Measurements from ENCODE around the gene NOL4L. TPM values are rescaled to one million over a fixed set of nuclear protein-coding genes. Genes with fewer than 3 reads are reported as not detected.
A peak's percentile ranks its signal among the peaks of the same experiment; 100 is the strongest.

NOL4L gene, protein sequence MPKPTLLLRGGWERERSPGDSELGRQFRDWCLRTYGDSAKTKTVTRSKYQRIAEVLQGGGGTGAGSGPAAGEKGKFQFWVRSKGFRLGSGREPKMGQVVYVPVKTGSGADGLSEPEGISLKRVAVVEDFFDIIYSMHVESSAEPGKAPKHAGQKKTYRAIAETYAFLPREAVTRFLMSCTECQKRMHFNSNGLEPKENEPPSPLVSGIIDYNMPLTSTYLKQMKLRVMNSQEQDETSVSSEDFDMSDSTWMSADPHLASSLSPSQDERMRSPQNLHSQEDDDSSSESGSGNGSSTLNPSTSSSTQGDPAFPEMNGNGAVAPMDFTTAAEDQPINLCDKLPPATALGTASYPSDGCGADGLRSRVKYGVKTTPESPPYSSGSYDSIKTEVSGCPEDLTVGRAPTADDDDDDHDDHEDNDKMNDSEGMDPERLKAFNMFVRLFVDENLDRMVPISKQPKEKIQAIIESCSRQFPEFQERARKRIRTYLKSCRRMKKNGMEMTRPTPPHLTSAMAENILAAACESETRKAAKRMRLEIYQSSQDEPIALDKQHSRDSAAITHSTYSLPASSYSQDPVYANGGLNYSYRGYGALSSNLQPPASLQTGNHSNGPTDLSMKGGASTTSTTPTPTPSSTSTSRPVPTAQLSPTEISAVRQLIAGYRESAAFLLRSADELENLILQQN
- total RNA-seq: 12.2 TPM

DNA sequence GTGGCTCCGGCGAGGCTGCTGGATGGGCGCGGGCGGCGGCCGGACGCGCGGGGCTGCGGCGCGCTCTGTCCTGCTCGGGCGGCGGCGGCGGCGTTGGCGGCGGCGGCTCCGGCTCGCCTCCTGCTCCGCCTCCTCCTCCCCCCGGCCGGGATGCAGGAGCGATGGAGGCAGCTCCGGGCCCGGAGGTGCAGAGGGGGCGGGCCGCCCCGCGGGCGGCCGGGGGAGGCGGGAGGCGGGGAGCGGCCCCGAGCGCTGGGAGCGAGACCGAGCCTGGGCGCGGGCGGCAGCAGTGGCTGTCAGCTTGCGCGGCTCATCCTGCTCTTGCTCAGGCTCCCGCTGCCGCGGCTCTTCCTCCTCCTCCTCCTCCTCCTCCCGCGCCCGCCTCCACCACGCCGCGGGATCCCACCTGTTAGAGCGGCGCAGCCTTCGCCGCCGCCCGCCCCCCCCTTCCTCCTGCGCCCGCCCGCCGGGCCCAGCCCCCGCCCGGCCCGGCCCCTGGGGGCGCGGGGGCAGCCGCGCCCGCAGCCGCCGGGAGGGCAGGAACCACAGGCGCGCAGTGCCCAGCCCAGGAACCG lies at the start of gene NOL4L:
Gene NOL4L, minus strand, starts transcription at position 323 of the 575 bp plus-strand sequence. CDS start 443 bp downstream, outside the sequence.
- DNase-seq: peak; percentile 38

DNA sequence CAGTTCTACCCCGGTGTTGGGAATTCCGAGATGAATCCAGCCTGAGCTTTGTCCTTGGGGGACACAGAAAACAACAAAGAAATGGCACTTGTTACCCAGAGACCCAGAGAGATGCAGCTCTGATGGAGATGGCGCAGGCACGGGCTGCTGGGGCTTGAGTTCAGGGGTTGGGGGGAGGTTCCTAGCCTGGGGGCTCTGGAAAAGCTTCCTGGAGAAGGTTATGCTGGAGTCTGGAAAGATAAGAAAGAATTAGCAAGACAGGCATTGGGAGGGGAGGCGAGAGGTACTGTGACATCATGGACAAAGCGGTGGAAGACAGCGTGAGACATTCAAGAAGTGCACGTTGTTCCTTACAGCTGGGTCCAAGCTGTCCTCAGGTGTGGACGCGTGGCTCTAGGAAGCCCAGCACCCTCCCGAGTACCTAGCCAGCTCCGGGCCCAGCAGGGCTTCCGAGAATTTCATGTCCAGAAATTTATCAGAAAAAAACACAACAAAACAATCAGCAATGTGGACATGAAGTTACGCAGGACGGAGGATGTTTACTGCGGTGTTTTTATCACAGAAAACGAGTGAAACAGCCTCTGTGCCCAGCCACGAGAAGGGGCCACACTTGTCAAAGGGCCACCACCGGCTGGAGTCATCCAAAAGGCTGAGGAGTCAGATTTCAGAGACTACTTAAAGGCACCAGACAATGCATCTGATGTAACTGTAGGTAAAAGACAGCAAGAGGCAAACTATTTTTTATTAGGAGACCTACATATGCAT lies 49.1 kb upstream of the NOL4L start:
- DNase-seq: no peak

DNA sequence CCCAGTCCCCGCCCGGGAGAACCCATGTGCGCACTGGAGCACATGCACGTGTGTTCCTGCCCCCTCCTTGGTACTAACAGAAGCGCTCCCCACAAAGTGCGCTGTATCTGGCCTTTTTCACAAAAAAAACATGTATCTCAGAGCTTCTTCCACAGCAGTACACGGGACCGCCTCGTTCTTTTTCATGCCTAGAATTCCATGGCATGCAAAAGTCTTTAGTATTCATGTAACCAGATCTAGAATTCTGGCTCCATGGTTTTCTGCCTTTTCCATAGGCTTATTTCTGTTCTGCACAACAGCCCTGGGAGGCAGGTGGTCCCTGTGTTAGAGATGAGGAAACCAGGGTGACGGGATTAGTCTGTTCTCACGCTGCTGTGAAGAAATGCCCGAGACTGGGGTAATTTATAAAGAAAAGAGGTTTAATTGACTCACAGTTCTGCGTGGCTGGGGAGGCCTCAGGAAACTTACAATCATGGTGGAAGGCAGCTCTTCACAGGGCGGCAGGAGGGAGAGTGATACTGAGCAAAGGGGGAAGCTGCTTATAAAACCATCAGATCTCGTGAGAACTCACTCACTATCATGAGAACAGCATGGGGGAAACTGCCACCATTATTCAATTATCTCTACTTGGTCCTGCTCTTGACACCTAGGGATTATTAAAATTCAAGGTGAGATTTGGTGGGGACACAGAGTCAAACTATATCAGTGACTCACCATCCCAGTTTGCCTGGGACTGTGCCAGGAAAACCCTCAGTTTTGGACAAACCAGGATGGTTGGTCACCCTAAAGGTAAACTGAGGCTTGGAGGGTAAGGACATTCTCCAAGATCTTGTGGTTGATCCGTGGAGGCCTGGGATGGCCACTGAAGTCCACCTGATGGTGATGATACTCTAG lies 47.6 kb upstream of the NOL4L start:
- DNase-seq: no peak

DNA sequence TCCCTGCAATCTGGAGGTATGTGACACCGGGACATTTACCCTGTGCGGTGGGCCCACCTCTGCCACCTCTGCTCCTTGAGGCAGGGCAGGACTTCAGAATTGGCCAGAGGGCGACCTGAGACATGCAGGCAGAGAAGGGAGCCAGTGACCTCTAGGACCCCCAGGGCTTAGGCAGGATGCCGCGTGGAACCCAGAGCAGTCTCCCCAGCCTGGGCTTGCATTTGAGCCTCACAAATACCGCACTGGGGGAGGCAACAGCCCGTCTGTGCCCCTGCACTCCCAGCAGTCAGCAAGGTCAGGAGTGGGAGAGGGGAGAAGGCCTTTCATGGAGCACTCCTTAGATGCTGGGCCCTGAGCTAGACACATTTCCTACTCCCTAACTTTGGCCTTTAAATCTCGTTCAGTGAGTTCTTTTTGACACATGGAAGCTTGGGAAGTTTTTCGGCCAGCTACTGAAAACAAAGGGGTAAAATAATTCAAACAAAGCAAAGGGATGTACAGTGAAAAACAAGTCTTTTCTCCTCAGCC lies 46.9 kb upstream of the NOL4L start:
- DNase-seq: no peak

DNA sequence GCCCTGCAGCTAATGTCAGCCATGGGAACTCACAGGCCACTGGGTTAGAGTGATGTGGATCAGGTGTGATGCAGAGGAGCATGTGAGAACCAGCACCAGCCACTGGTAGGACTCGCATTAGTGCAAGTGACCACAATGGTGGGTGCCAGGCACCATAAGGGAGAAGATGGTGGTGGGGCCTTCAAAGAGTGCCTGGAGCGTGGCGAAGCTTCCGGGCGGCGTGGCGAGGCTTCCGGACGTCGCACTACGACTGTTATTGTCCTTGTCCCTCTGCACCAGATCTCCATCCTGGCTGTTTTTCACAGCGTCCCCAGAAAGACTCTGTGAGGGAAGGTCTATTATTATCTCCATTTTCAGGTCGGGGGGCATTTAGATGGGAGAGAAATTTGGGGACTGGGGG lies 44.7 kb upstream of the NOL4L start:
- DNase-seq: no peak

DNA sequence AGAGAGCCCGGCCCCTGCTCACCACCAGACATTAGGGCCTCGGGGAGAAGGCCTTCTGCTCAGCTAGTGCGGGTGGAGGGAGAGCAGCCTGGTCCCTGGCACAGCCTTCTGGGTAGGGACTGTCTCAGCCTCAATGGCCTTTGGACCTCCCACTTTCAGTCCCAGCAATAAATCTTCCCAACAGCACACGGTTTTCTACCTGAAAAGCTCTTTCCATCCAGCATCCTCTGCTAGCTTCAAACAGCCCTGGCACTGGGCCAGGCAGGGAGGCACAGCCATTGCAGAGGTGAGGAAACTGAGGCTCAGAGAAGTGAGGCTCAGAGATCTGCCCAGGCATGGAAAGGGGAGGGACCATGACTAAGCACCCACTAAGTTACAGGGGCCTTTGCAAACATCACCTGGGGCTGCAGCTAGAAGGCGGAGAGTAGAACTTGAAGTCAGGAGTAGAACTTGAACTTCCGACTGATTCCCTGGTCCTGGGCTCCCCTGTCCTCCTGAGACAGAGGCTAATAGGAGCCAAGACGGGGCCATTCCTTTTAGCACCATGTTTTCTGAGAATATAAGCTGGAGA lies 43.9 kb upstream of the NOL4L start:
- no peak for DNase-seq

DNA sequence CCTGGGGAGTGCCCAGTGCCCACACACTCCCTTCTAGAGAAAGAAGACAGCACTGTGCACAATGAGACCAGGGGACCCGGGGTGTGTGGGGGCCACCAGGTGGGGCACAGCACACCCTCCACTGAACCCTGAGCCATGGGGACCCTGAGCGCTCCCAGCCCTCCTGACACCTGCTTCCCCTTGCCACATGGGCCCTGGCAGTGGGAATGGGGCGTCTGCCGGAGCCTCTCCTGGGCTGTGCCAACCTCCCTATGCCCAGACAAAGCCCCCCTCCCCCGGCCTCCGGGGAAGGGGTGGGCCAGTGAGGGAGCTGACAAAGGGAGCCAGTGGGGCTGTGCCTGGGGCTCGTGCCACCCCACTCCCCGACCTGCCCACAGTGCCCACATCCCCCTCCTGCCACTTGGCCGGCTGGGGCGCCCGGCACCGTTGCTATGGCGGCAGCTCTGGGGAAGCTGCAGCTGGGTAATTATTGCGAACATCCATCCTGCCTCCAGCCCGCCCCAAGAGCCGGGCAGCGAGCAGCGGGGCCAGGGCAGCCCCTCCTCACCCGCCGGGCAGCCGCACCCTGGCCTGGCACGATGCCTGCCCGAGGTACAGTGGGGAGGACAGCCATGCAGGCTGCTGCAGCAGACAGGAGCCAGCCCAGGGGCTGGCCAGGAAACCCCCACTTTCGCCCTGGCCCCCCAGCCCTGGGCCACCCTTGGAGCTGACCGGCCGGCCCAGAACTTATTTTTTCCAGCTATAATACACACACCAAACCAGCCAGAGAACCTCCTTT lies 41.9 kb upstream of the NOL4L start:
- DNase-seq: peak; percentile 49

DNA sequence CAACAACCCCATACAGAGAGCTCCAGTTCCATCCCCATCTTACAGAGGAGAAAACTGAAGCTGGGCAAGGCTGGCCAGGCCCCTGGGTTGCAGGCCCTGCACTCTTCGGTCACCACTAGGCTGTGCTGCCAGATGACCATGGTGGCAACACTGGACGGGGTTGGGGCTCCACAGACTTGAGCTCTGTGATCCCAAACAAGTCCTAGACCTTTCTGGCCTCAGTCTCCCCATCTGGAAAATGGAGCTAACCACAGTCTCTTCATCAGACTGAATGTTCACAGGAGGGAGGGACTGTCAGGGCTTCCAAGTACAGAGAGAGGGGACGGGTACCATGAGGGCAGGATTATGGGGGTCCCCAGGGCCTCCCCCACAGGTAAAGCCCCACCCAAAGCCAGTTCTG lies 41.3 kb upstream of the NOL4L start:
- no peak for DNase-seq

DNA sequence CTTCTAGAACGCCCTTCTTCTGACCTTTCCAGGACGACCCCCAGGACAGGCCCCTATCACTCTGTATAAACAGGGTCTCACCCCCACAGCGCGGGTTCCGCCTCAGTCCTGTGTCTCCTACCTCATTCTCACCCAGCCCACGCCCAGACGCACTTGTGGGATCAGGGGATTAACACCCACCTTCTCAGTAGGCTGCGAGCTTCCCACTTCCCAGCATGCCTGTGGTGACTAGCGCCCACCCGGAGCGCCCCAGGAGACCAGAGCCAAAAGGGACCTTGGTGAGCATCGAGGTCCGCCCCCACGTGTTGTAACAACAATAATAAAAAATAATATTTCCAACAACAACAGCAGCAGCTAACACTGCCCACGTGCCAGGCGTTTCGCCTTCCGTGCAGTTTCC lies 40.9 kb upstream of the NOL4L start:
- DNase-seq: no peak

DNA sequence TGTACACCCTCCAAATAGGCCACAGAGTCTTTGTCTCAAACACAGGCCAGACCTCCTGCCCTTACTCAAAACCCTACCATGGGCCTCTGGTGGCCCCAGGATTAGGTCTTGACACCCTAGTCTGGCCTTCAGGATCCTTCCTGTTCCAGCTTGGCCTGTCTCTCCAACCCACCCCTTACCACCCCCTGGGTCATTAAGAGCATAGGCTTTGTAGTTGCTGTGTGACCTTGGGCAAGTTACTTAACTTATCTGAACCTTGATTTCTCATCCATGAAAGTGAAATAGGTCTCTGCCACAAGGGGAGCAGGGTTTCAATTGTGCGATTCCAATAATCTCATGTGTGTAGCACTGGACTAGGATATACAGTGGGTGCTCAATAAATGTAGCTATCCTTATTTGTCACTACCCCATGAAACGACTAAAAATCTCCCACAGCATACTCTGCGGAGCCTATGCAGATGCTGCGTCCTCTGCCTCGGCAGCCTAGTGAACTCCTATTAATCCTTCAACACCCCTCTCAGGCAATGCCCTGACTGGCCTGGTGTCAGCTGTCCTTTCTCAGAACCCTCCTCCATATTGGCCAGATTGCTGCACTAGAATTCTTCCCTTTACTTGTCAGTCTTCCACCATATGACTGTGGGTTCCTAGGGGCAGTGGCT lies 39.7 kb upstream of the NOL4L start:
- no peak for DNase-seq

DNA sequence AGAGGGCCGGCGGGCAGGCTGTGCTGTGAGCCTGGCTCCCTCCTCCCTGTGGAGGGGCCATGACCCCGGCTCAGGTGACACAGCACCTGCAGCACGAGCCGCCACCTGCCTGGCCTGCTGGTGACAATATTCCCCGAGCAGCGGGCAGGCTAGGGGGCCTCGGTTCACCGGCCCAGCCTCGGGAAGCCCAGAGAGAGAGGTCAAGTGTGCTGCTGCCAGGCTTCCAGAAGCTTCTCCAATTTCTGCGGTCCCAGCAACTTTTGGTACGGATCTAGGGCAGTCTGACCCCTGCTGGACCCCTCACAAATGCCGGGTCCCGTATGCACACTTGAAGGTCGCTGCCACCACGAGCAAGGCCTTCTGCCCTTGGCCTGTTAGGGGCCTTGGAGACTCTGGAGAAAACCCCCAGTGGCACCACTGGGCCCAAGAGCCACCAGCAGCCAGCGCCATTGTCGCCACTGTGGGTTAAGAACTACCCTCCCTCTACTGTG lies 38.6 kb upstream of the NOL4L start:
- DNase-seq: no peak

DNA sequence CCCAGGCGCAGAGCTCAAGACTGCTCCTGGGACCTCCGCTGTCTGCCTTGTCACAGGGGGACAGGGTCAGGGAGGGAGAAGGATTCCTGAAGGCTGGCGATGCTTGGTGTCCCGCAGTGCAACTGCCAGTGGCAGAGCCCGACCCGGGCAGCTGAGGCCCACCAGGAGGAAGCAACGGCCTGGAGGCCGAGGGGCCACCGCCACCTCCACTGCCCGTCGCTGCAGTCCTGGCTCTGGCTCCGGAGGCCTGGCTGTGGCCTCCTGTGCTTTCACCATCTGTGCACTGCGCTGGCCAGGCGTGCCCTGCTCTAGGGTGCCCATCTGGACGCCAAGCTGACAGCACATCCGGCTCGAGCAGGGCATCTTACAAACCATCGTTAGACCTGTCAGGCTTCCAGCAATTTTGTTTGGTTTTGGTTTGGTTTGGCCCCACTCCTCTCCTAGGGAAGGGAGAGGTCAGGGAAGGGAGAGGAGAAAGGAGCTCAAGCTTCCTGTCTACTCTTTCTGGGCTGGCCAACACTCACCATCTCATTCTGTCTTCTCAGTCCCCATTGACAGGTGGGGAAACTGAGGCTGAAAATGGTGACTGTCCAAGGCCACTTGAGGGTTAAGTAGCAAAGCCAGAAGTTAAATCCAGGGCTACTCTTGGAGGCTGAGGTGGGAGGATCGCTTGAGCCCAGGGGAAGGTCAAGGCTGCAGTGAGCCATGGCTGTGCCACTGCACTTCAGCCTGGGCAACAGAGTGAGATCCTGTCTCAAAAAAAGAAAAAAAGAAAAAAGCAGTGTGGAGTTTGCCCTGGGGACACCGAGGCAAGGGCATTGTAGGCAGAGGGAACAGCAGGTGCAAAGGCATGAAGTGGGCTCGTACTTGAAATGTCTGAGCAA lies 37.7 kb upstream of the NOL4L start:
- no peak for DNase-seq

DNA sequence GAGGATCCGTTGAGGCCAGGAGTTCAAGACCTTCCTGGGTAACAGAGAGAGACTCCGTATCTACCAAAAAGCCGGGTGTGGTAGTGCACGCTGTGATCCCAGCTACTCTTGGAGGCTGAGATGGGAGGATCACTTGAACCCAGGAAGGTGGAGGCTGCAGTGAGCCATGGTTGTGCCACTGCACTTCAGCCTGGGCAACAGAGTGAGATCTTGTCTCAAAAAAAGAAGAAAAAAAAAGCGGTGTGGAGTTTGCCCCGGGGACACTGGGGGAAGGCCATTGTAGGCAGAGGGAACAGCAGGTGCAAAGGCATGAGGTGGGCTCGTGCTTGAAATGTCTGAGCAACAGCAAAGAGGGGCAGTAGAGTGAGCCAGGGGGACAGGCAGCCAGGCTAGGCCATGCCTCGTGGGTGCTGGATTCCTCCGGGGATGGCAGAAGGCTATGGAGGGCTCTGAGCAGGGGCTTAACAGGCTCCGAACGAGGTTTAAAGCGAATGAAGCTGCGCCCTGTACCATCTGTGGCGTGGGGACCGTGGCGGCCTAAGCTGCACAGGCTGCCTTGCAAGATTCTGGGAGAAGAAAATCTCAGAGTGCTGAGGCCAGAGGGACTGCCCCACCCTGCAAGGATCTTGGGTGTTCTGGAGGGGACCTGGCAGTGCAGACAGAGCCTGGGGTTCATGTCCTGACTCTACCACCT lies 36.9 kb upstream of the NOL4L start:
- no peak for DNase-seq

DNA sequence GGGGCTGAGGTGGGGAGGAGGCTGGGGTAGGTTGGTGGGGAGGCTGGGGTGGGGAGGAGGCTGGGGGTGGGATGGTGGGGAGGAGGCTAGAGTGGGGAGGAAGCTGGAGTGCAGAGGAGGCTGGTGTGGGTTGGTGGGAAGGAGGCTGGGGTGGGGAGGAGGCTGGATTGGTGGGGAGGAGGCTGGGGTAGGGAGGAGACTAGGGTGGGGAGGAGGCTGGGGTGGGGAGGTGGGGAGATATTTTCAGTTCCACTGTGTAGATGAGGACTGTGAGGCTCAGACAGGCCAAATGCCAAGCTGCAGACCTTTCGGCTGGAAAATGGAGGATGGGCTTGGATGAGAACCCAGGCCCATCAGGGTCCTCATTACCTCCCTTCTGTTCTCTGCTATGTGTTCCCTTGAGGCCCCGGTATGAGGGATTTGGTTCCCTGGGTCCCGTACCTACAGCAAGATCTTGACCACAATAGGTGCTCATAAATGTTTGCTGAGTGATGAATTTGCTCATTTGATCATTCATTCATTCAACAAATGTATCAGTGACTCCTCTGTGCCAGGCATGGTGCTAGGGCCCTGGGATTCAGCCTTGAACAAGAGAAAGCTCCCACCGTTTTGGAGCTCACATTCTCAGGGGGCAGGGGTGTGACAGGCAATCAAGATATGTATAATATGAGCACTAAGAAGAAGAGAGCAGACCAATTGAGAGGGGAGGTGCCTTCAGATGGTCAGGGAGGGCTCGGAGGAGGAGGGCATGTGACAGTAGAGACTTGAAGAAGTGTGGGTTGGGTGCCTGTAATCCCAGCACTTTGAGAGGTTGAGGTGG lies 36.1 kb upstream of the NOL4L start:
- no peak for DNase-seq

DNA sequence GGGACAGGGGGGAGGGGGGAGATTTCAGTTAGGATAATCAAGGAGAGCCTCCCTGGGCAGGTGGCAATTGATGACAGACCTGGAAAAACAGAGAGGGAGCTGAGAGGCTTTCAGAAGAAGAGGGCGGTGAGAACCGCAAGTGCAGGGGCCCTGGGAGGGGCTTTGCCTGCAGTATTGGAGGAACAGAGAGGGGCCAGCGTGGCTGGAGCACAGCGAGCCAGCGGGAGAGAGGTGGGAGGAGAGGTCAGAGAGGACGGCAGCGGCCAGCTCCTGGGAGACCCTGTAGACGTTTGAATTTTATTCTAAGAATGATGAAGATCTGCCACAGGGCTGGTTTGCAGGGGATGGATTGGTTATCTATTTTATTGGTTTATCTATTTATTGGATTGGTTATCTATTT lies 34.5 kb upstream of the NOL4L start:
- no peak for DNase-seq

DNA sequence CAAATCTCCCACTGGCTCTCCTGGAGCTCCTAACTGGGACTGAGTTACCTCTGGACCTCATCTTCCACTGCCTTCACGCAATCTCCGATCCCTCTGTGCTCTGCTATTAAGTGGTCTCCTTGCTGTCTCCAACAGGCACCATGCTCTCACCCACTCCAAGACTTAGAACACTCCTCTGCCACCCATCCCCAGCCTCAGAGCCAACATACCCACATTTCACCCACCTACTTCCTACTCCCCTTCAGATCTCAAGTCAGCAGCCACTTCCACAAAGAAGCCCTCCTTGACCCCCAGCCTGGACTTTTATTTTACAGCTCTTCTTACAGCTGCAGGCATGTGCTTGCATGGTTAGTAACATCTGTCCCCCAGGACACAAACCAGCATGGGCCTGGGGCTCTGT lies 29.6 kb upstream of the NOL4L start:
- DNase-seq: no peak

DNA sequence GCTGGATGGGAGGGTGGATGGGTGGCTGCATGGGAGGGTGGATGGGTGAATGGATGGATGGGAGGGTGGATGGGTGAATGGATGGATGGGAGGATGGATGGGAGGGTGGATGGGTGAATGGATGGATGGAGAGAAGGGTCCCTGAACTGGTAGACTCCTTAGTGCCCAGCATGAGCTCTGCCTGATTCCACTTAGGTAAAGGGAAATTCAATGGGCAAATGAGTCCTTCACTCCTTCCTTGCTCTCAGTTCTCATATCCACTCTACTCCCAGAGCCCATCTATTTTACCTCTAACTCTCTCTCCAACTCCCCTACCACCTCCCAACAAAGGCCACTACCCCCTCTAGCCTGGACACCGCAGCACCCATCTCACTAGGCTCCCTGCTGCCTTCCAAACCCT lies 29.2 kb upstream of the NOL4L start:
- no peak for DNase-seq
